GM19193 (cell line): Measurements from ENCODE around the gene ACAP2.
A peak's percentile ranks its signal among the peaks of the same experiment; 100 is the strongest.

Experiments used
- POLR2A ChIP-seq: IDR thresholded peaks from 4 replicates; pipeline ENCODE4 v1.6.1; 2011; ENCODE audit not compliant: insufficient read depth, insufficient read length; ENCODE audit errors: extremely low read depth

Gene ACAP2

GRCh38 chr3:195286115-195286872 is 156.5 kb downstream of the ACAP2 start:
- TF ChIP-seq POLR2A = no peak

DNA sequence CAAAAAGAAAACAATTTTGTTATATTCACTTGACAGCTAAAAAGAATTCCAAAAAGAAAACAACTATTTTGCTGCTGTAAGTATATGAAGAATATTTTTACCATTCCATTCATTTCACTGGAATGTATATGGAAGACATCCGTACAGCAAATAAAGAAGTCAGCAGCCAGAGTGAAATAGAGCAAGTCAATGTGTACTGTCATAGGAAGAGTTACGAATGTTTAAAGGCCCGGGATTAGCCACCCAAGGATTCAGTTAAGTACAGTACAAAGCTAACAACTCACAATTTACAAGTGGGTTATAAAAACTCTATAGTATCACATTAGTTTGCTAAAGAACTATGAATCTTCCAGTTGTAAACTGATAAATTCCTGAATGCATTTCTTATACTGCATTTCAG is 157.4 kb downstream of the ACAP2 start:
- TF ChIP-seq POLR2A = no peak

DNA sequence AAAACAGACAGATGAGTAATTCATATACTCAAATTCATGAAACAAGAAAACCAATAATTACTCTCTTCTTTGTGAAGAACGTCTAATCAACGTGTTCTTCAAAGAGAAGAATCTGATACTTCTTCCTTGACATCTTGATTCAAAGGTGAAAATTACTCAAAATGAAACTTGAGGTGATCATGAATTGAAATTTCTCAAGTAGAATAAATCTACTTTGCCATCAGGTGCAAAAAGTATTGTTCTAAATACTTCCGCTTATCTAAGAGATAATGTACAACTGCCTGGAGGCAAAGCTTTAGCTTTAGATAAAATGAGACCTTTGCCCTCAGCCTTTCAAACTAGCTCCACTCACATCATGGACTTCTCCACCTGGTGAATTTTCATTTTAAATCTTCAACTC is 158.0 kb downstream of the ACAP2 start:
- TF ChIP-seq POLR2A = no peak

DNA sequence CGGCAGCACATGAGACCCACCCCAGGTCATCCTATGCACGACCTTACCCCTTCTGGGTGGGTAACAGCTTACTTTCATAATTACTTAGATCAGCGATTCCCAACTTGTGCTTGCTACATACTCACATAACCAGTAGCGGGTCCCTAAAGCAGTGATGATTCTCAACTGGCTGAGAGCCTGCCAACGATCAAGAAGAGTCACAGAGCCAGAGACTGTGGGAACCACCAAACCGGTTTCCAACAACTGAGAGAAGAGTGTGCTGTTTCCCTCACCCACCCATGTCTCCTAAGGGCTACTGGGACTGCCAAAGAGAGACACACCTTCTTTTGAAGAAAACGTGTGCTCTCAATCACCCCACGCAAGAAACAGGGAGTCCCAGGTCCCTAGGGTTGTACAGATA is 159.9 kb downstream of the ACAP2 start:
- no peak for TF ChIP-seq POLR2A

DNA sequence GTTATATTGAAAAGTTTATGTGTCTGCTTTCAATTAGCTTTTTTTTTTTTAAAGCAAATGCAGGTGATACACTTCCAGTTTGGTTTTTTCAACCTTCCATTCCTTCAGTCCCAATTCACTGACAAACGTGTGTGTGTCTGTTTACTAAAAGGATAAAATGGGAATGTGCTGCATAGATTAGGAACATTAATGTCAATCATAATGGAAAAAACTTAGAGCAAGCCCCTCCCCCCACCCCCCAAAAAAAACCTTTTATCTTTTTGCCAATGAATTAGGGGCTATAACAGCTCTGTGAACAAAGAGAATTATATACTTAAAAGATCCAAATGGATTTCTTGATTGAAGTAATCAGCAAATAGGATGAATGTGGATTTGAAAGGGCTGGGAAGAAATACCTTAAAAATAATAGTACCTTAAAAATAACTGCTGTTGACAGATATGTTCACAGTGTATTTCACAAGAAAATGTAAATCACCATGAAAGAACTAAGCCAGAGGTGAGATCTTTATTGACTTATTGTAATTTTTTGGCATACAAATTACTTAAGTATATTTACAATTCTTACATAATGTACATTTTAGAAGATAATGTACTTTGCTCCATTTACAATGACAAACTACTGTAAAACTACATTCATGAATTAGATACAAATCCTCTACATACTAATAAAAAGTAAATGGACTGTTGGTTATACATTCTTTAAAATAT is 168.4 kb downstream of the ACAP2 start:
- no peak for TF ChIP-seq POLR2A

GRCh38 chr3:195271410-195272243 is 171.2 kb downstream of the ACAP2 start:
- TF ChIP-seq POLR2A = no peak

GRCh38 chr3:195270817-195271409 is 171.9 kb downstream of the ACAP2 start, which contains the start of gene XXYLT1:
TSS of gene XXYLT1 (minus strand) at chr3:195271159. CDS start at chr3:195271058, 101 bp downstream.
- peak; percentile 75 for TF ChIP-seq POLR2A

- no peak for TF ChIP-seq POLR2A
These were observed 172.6 kb downstream of the ACAP2 start for GRCh38 chr3:195270079-195270816.

DNA sequence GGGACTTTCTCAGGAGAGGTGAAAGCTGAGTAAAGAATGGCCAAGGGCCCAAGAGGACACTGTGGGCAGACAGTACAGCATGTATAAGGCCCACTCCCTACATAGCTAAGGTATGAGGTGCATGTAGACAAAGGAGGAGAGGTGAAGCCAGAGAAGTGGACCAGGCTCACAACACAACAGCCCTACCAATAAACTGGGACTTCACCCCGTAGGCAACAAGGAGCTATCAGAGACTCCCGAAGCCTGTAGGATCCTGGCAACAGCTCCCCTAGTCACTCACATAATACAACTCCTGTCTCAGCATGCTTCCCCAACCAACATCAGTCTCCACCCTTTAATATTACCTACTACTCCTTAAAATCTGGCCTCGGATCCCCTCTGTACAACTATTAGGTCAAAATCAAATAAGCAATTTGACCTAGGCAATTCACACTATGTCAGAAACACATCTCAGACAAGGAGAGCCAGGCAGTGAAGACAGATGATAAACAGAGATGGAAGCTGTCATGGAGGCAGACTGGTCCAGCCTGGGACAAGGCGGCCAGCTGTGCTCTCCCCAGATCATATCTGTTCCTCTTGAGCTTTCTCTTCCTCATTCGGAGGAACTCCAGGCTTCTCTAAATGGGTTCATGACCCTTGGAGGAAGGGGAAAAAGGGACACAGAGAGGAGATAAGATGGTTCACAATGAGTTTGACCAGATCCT is 173.3 kb downstream of the ACAP2 start:
- TF ChIP-seq POLR2A = no peak

- TF ChIP-seq POLR2A = no peak
These were observed 174.1 kb downstream of the ACAP2 start for GRCh38 chr3:195268576-195269309.

GRCh38 chr3:195267096-195267495 is 175.7 kb downstream of the ACAP2 start:
- no peak for TF ChIP-seq POLR2A

GRCh38 chr3:195266428-195266827 is 176.4 kb downstream of the ACAP2 start:
- TF ChIP-seq POLR2A = no peak

DNA sequence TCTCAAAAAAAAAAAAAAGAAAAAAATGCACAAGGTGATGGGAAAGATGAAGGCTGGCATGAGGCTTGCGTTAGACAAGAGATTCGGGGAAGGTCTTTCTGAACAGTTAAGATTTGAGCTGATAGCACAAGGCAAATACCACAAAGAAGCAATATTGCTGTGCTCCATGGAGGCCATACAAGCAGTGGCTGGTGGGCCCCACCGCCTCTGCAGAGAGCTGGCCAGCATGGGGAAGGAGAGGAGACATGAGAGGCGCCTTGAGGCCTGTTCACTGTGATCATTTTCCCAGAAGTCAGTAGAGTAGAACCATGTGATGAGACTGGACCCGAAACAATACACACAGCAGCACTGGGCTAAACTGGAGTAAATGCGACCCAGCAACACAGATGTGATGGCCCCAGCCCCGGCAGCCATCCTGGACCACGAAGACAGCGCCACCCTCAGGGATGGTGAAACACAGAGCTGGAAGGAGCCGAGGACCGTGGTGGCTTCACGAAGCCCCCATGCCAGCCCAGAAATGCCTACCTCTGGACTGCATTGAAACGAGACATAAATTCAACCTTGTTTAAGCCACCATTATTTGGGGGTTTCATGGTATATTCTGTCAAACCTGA is 177.3 kb downstream of the ACAP2 start:
- TF ChIP-seq POLR2A = no peak

DNA sequence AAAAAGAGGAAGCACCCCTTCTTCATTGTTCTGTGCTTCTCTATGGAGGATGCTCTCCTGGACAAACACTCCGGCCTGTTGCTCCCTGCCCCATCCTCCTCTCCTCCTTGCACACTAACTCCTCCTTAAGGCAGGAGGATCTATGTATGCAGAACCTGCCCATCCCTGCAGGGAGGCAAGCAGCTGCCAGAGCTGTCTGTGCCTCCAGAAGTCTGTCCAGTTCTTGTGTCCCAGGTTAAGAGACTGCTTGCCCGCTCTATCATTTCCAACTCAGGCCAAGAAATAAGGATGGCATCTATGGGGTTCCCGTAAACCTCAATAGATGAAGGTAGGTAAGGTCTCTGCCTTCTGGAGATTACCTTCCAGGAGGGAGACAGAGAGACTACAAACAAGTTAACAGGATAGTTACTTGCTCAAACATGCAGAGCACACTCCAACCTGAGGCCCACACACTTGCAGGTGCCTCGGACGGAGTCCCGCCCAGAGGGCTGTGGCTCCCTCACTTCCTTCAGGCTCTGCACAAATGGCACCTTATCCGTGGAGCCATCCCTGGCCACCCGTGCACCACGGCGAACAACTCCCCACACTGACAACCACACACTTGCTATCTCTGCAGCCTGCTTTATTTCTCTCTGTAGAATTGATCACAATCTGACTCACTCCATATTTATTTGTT is 178.8 kb downstream of the ACAP2 start:
- no peak for TF ChIP-seq POLR2A
